Dedifferentiated amniotic fluid mesenchymal stem cell (primary cell): Measurements from ENCODE around the gene BCHE.
"Not testable (repeated sequence)": the region's sequence is repeated elsewhere in the genome, so short reads cannot be mapped to it uniquely, and the experiment has no call there.

Experiments
- DNase-seq: peaks from one replicate; pipeline ENCODE4 v3.0.0-alpha.2; 2016; ENCODE audit errors: extremely low spot score

The BCHE gene

GRCh38 chr3:165817160-165817709 lies 20.0 kb downstream of the BCHE start:
- DNase-seq: no peak

- DNase-seq: no peak
Observed at GRCh38 chr3:165816209-165816608, 21.0 kb downstream of the BCHE start.

DNA sequence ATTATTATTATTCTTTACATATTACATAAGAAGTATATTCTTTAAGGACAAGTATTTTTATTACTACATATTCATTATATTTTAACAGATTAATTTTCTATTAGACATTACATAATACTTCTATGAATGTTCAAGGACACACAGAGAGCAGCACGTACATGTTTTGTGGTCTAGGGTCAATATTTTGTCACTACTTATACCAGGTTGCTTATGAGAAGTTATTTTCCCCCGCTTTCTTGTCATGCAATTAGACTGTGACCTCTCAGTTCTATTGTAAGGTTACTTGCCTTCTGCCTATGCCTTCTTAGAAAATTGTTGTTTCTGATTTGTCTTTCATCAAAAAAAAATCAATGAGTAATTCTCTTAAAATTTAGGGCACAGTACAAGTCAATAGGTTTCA lies 21.5 kb downstream of the BCHE start:
- no peak for DNase-seq

DNA sequence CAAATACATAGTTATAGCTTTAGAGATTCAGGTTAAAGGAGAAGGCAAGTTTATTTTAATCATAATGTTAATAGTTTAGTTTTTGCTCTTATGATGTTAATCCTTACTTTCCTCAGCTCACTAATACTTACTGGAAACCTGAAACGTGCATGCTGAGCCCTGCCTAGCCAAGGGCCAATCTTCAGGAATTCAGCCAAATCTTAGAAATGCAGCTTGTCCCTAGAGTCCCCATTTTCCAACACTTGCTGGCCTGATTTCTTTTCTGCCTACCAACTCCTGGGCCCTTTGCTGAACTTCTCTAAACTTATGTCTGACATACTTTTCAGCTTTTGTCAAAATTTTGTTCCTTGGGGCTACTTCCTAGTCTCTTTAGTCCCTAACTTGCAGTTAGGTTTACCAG lies 22.8 kb downstream of the BCHE start:
- no peak for DNase-seq

DNA sequence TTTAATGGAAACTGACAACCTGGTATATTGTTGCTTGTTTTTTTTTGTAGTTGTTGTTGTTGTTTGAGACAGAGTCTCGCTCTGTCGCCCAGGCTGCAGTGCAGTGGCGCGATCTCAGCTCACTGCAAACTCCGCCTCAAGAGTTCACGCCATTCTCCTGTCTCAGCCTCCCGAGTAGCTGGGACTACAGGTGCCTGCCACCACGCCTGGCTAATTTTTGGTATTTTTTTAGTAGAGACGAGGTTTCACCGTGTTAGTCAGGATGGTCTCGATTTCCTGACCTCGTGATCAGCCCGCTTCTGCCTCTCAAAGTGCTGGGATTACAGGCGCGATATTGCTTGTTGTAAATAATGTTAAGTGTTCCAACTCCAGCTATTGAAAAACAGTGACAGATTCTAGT lies 29.3 kb downstream of the BCHE start:
- DNase-seq: not testable (repeated sequence)

GRCh38 chr3:165805946-165806561 lies 31.2 kb downstream of the BCHE start:
- DNase-seq: no peak

- no peak for DNase-seq
Observed at GRCh38 chr3:165803471-165803870, 33.8 kb downstream of the BCHE start.

DNA sequence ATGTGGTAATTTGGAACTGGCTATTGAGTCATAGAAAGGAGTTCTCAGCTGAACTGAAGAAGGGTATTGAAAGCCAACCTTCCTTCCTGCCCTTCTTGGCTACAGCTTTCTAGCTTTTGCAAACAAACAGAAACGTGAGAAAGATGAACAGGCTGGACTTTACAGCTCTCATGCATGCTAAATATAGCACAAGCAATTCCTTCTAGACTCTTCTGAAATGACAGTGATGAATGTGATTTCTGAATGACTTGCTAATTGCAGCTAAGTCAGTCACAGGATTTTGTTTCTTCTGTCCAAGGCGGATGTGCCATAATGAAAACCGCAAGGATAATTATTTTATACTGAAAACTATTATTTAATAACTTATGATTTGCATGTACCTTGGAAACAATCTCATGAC lies 36.3 kb downstream of the BCHE start:
- DNase-seq: no peak

GRCh38 chr3:165799026-165799425 lies 38.2 kb downstream of the BCHE start:
- DNase-seq: no peak

DNA sequence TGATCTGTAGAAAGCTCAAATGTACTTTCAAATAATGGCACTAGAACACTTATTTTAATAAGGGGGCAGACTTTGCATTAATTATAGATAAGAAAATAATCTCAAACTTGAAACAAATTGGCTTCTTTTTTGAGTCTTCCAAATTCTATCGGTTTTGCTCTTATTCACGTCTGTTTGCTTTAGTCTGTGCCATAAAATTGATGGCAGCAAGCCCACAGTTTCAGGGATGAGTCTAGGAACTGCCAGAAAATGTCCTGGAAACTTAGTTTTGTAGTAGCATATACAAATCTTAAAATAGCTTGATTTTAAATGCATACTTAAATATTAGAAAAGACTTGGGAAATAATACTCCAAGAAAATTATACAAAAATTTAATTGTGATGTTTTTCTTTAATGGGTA lies 39.7 kb downstream of the BCHE start:
- DNase-seq: no peak

GRCh38 chr3:165796701-165797100 lies 40.5 kb downstream of the BCHE start:
- no peak for DNase-seq

DNA sequence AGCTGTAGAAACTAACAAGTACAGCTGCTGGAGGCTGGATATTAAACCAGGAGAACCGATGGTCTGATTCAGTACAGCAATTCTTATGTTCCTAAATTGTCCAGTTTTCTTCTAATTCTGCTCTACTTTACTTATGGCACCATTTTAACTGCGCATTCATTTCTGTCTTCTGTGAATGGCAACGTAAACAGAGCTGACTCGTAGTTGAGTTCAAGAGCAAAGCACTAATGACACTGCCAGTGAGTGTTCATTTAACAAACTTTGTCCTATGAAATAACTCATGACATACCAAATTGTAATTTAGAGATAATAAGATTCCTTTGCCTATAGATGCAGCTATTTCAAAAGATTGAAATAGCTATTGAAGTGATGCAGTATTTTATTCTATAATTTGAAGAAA lies 48.7 kb downstream of the BCHE start:
- no peak for DNase-seq

DNA sequence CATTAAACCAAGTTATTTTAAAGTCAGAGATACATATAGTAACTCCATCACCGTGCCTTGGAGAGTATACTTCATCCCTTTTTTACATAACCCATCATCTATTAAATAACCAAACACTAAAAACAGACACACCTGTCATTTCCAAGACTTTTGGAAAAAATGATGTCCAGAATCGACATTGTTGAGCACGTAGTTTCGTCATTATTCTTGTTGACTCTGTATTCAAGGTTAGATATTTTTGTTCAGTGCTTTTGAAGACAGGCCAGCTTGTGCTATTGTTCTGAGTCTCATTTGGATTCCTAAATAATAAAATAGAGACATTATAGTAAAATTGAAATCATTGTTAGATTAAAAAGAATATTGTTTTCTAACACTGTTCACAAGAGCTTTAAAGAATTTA lies 51.2 kb downstream of the BCHE start:
- DNase-seq: no peak

- DNase-seq: no peak
Observed at GRCh38 chr3:165784337-165784736, 52.9 kb downstream of the BCHE start.

- no peak for DNase-seq
Observed at GRCh38 chr3:165783383-165783782, 53.8 kb downstream of the BCHE start.

GRCh38 chr3:165778891-165779290 lies 58.3 kb downstream of the BCHE start:
- no peak for DNase-seq

- DNase-seq: no peak
Observed at GRCh38 chr3:165778456-165778855, 58.8 kb downstream of the BCHE start.

- DNase-seq: no peak
Observed at GRCh38 chr3:165775824-165776223, 61.4 kb downstream of the BCHE start.

DNA sequence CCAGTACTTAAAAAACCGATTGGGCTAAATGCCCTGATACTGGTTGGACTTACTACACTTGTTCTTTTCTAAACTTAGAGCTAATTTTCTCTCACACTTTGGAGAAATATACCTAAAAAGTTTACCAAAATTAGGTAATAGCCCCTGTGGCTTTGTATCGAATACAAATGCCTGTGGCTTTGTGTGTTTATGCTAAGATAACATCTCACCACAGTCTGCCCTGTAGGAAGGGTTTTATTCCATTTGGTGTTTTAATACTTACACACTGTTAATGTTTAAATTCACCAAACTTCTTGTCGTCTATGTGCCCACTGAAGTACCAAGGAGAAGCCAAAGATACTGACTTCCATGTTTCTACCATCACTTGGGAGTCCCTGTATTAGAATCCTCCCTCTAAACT lies 66.4 kb downstream of the BCHE start:
- DNase-seq: no peak

DNA sequence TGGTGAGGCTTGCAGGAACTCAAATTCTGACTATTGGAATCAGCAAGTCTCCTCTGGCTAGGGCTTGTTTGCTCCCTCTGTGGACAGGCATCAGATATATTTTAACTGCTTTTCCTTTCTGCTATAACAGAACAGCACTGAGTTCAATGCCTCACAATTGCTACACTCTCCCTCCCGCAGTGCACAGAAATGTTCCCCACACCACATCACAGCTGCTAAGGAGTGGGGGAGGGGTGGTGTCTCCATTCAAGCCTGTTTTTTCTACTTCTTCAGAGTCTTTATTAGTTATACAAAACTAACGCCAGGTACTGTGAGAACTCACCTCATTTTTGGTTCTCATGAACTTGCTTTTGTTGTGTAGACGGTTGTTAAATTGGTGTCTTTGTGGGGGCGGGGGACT lies 68.5 kb downstream of the BCHE start:
- no peak for DNase-seq

DNA sequence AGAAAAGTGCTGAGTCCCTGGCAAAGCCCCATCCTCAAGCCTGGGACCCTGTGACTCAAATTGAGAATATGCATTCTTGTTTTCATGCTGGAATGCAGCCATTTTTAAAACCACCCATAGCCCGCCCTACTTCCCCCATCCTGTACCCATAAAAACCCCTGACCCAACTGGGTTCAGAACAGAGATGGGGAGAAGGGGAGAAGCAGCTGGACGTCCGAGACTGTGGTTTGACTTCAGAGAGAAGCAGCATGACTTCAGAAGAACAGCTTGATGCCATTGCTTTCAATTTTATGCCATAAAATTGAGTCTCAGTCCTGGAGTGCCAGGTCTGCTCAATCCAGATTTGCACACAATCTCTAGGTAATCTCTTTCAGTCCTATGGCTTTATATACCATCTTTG lies 78.2 kb downstream of the BCHE start:
- DNase-seq: no peak

GRCh38 chr3:165755571-165755970 lies 81.7 kb downstream of the BCHE start:
- DNase-seq: no peak

- no peak for DNase-seq
Observed at GRCh38 chr3:165754219-165755007, 82.8 kb downstream of the BCHE start.
